Pancreas (tissue), 10 donors: Measurements from ENCODE around the gene ACY1. TPM values are rescaled to one million over a fixed set of nuclear protein-coding genes. Genes with fewer than 3 reads are reported as not detected.

Experiments
- ATAC-seq, 4 donors: fragments of 200-7000 bp; cut with Tn5 transposase; one replicate each; pipeline versions ENCODE4 v1.8.0 to v1.9.1; 2020; ENCODE audit warnings: mild to moderate bottlenecking in 4 of 4, moderate library complexity in 4 of 4
- DNase-seq, 6 donors: peaks; one replicate each; pipeline ENCODE4 v3.0.0-alpha.2; 2020
- FAIRE-seq: peaks from 2 replicates; lab custom pipeline; 2012; peaks lifted over from hg19 to GRCh38; lab: Jason Lieb, UNC
- H3K27ac ChIP-seq, 4 donors: fragments of 200-600 bp; sonication (generic); 1 replicate in 3 of 4; 2 replicates in 1 of 4; pipeline versions ENCODE4 v1.5.0 to v1.8.0; 2020
- H3K27me3 ChIP-seq, 4 donors: fragments of 200-600 bp; one replicate each; pipeline ENCODE4 v1.8.0; 2021
- H3K36me3 ChIP-seq, 3 donors: fragments of 200-600 bp; sonication (generic) in 1 of 3; one replicate each; pipeline versions ENCODE4 v1.5.0 to v1.8.0; 2020 to 2021
- H3K4me1 ChIP-seq, 3 donors: fragments of 200-600 bp; one replicate each; pipeline ENCODE4 v1.8.0; 2021
- H3K4me3 ChIP-seq, 4 donors: fragments of 200-600 bp; sonication (generic) in 2 of 4; one replicate each; pipeline versions ENCODE4 v1.5.0 to v1.8.0; 2020 to 2021
- H3K9me3 ChIP-seq, 4 donors: fragments of 200-600 bp; one replicate each; pipeline ENCODE4 v1.8.0; 2021
- WGBS, 2 donors: extraction: QIAGEN DNeasy Blood & Tissue Kit; methylation state at CpG; one replicate each; pipeline ENCODE4 v1.1.7; 2013; 5-methylcytosine and 5-hydroxymethylcytosine counted together
- intact Hi-C, 3 donors: fragments of 100-400 bp; cut with DNase I; formaldehyde crosslinking; loops; one replicate each; pipeline versions ENCODE4 v1.11.1 to v1.14.2; 2022
- polyA plus RNA-seq, 2 donors: library from polyadenylated mRNA; stranded (reverse); fragments of 200-250 nt; gene quantifications; one replicate each; pipeline ENCODE4 v1.2.3, GENCODE V29; 2013
- total RNA-seq, 6 donors: library from RNA; stranded (reverse); fragmentation: NEBNext Ultra II Directional in 4 of 6; extraction: Animal tissue kit (Norgen Biotek cat#: 25700) in 4 of 6; gene quantifications; one replicate each; pipeline versions ENCODE4 v1.2.1 to v1.2.4, GENCODE V29; 2021 to 2023
- TF ChIP-seq, protein P1 (sequence below), 4 donors: fragments of 200-600 bp; sonication (generic) in 3 of 4; IDR thresholded peaks; one replicate each; pipeline versions ENCODE4 v1.5.0 to v1.8.0; 2021; ENCODE audit warnings: antibody characterized with exemption in 4 of 4
- donor health status: healthy with polysubstance abuse.
- donor health status: DM: no; HTN: no; CAD: no; lungs with moderate emphysema.
- donor health status: DM: no; HTN: no; CAD: no.
- donor health status: control.
- donor health status: control.
- donor health status: Bipolar disorder and iron deficiency.
- donor health status: DM: yes; HTN: yes; CAD: no.
- donor health status: DM: no; HTN: no; CAD: no.
- donor health status: DM: no; HTN: no; CAD: no.
- donor health status: DM: yes; HTN: yes; CAD: no.

ACY1 gene
- total and polyA plus RNA-seq, 8 donors, result 5.7 to 21.5 (median 15.6) TPM

GRCh38 chr3:51954105-51954504 lies 29.2 kb upstream of the ACY1 start:
- intact Hi-C loops, result no loop called here
- TF ChIP-seq, protein P1, sequence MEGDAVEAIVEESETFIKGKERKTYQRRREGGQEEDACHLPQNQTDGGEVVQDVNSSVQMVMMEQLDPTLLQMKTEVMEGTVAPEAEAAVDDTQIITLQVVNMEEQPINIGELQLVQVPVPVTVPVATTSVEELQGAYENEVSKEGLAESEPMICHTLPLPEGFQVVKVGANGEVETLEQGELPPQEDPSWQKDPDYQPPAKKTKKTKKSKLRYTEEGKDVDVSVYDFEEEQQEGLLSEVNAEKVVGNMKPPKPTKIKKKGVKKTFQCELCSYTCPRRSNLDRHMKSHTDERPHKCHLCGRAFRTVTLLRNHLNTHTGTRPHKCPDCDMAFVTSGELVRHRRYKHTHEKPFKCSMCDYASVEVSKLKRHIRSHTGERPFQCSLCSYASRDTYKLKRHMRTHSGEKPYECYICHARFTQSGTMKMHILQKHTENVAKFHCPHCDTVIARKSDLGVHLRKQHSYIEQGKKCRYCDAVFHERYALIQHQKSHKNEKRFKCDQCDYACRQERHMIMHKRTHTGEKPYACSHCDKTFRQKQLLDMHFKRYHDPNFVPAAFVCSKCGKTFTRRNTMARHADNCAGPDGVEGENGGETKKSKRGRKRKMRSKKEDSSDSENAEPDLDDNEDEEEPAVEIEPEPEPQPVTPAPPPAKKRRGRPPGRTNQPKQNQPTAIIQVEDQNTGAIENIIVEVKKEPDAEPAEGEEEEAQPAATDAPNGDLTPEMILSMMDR (IDR thresholded peaks at IDR 0.05), result no peak
- H3K9me3 ChIP-seq, result no peaks in the 10 kb centered on the region
- H3K27me3 ChIP-seq, result no peaks in the 10 kb centered on the region
- H3K27ac ChIP-seq, result no peak overlapping the region
- H3K4me3 ChIP-seq, result no peak overlapping the region
- ATAC-seq, result no peak
- no peak for FAIRE-seq
- WGBS, 2 donors, result 73 to 82% methylated on average over 6 of the region's 6 CpGs
- DNase-seq, result no peak
- H3K36me3 ChIP-seq, result no peaks in the 10 kb centered on the region
- peaks cover 0 to 5% (median 0%) of the 10 kb centered on the region in 3 donors for H3K4me1 ChIP-seq

DNA sequence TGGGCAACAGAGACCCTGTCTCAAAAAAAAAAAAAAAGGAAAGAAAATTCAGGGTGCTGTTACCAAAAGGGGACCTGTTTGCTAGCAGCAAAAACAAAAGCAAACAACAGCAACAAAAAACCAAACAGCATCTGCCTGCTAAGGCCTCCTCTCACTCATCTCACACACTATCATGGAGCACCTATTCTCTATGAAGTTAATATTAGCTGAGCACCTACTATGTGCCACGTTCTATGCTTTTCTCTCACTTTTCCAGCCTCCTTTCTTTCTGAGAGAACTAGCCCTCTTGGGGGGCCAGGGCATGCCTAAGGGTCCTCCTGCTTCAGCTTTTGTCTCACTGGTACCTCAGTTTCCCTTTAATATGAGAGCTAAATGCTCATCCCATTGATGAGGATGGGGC lies 28.6 kb upstream of the ACY1 start:
- no peak for DNase-seq
- Histone ChIP-seq H3K4me3 (no peak overlapping the region), H3K27ac (no peak overlapping the region), H3K9me3 (no peaks in the 10 kb centered on the region), H3K4me1 (peaks cover 0 to 5% (median 0%) of the 10 kb centered on the region in 3 donors), H3K27me3 (no peaks in the 10 kb centered on the region), H3K36me3 (no peaks in the 10 kb centered on the region)
- intact Hi-C loops, result no loop called here
- FAIRE-seq, result no peak
- ATAC-seq, result no peak
- TF ChIP-seq, protein P1 (IDR thresholded peaks at IDR 0.05), result no peak
- 39 to 58% methylated on average over 1 of the region's 1 CpG for WGBS, 2 donors

GRCh38 chr3:51955175-51955892 lies 28.0 kb upstream of the ACY1 start, which contains the start of gene GPR62:
Gene GPR62 (plus strand): TSS chr3:51955381. CDS start chr3:51955653, 272 bp downstream.
- Histone ChIP-seq H3K27ac (peak within 1 kb of the TSS in 3 of 4 donors; percentile 38 to 60 (median 44)), H3K9me3 (no peaks in the 10 kb centered on the region), H3K4me3 (peak within 1 kb of the TSS in 3 of 4 donors; percentile 7 to 46 (median 32)), H3K4me1 (peaks cover 0 to 5% (median 0%) of the 10 kb centered on the region in 3 donors), H3K27me3 (no peaks in the 10 kb centered on the region), H3K36me3 (no peaks in the 10 kb centered on the region)
- TF ChIP-seq, protein P1 (IDR thresholded peaks at IDR 0.05), result no peak
- WGBS, 2 donors, result 47 to 57% methylated on average over 22 to 33 of the region's 33 CpGs
- DNase-seq, result peak in 3 of 6 donors; percentile 36 to 65 (median 56)
- intact Hi-C loops, result no loop called here
- FAIRE-seq, result no peak
- ATAC-seq, result no peak

DNA sequence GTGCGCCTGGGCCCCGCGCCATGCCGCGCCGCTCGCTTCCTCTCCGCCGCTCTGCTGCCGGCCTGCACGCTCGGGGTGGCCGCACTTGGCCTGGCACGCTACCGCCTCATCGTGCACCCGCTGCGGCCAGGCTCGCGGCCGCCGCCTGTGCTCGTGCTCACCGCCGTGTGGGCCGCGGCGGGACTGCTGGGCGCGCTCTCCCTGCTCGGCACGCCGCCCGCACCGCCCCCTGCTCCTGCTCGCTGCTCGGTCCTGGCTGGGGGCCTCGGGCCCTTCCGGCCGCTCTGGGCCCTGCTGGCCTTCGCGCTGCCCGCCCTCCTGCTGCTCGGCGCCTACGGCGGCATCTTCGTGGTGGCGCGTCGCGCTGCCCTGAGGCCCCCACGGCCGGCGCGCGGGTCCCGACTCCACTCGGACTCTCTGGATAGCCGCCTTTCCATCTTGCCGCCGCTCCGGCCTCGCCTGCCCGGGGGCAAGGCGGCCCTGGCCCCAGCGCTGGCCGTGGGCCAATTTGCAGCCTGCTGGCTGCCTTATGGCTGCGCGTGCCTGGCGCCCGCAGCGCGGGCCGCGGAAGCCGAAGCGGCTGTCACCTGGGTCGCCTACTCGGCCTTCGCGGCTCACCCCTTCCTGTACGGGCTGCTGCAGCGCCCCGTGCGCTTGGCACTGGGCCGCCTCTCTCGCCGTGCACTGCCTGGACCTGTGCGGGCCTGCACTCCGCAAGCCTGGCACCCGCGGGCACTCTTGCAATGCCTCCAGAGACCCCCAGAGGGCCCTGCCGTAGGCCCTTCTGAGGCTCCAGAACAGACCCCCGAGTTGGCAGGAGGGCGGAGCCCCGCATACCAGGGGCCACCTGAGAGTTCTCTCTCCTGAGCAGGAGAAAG lies 27.2 kb upstream of the ACY1 start:
- Histone ChIP-seq H3K36me3 (no peaks in the 10 kb centered on the region), H3K27me3 (no peaks in the 10 kb centered on the region), H3K4me1 (peaks cover 0 to 5% (median 0%) of the 10 kb centered on the region in 3 donors), H3K27ac (peak overlapping the region in 3 of 4 donors; percentile 38 to 60 (median 44)), H3K4me3 (peak overlapping the region in 3 of 4 donors; percentile 7 to 46 (median 32)), H3K9me3 (no peaks in the 10 kb centered on the region)
- ATAC-seq, result peak; percentile 72 to 85 (median 78)
- FAIRE-seq, result no peak
- TF ChIP-seq, protein P1 (IDR thresholded peaks at IDR 0.05), result peak in 2 of 4 donors; percentile 18 to 37
- peak in 5 of 6 donors; percentile 58 to 88 (median 71) for DNase-seq
- WGBS, 2 donors, result 15% methylated on average over 95 to 97 of the region's 97 CpGs
- intact Hi-C loops, result no loop called here
